ENCODE measurements around the gene NUBPL.

GRCh38 chr14:31884776-31885379 lies 323.7 kb downstream of the NUBPL start:
- no peak for TF ChIP-seq CTCF (IDR thresholded peaks at IDR 0.05)
- no peak for TF ChIP-seq POLR2A (IDR thresholded peaks at IDR 0.05)

Measured in Peyer's patch (tissue), 4 donors.